GM12878 (cell line): Measurements from ENCODE around the gene HEATR9. TPM values are rescaled to one million over a fixed set of nuclear protein-coding genes. Genes with fewer than 3 reads are reported as not detected.

ENCODE experiments used
- EP300 ChIP-seq, 2 experiments: fragments of 150-350 bp in 1 of 2; IDR thresholded peaks; 2 replicates each; pipeline ENCODE4 v1.6.1; 2011 to 2012; ENCODE audit warnings: low read depth in 2 of 2, low read length in 2 of 2, borderline replicate concordance in 1 of 2, improper control_type of control experiment in 1 of 2, inconsistent platforms in 1 of 2; ENCODE audit not compliant: control insufficient read depth in 1 of 2
- HCFC1 ChIP-seq: fragments of 150-350 bp; IDR thresholded peaks from 2 replicates; pipeline ENCODE4 v1.6.1; 2014; ENCODE audit warnings: low read length
- HDAC2 ChIP-seq: fragments of 200-600 bp; sonication (generic); IDR thresholded peaks from 2 replicates; pipeline ENCODE4 v1.6.1; 2017
- NFYA ChIP-seq: IDR thresholded peaks from 2 replicates; pipeline ENCODE4 v1.6.1; 2011; ENCODE audit warnings: low read depth, mild to moderate bottlenecking, low read length, improper control_type of control experiment, borderline replicate concordance
- NRF1 ChIP-seq: conservative IDR thresholded peaks from 2 replicates; pipeline ENCODE4 v1.6.1; 2011; ENCODE audit warnings: mild to moderate bottlenecking, low read depth, low read length, improper control_type of control experiment
- PML ChIP-seq: IDR thresholded peaks from 2 replicates; pipeline ENCODE4 v1.6.1; 2012; ENCODE audit warnings: low read length, inconsistent platforms
- RAD21 ChIP-seq: IDR thresholded peaks from 2 replicates; pipeline ENCODE4 v1.6.1; 2011; ENCODE audit warnings: mild to moderate bottlenecking, low read depth, low read length, moderate library complexity; ENCODE audit not compliant: insufficient read depth
- WRNIP1 ChIP-seq: IDR thresholded peaks from 2 replicates; pipeline ENCODE4 v1.6.1; 2011; ENCODE audit warnings: low read depth, low read length, improper control_type of control experiment, borderline replicate concordance
- ZNF274 ChIP-seq: IDR thresholded peaks from one replicate; pipeline ENCODE4 v1.8.0; 2011; ENCODE audit not compliant: insufficient read length, insufficient read depth
- polyA plus RNA-seq, 11 experiments: library from polyadenylated mRNA; depleted of rRNA in 4 of 11; unstranded in 6 of 11; stranded (reverse) in 5 of 11; fragments of >200 nt; fragmentation: Nextera tagmentation in 4 of 11; fragmentation: Illumina TruSeq in 1 of 11; extraction: Ambion mirVana in 4 of 11; extraction: Trizol in 1 of 11; gene quantifications; 1 replicate in 1 of 11; 2 replicates in 10 of 11; pipeline versions ENCODE4 v1.2.1 to v1.2.3, GENCODE V29; 2011 to 2016; ENCODE audit warnings: inconsistent platforms in 2 of 11, missing spikeins in 2 of 11, low read depth in 1 of 11
- total RNA-seq, 4 experiments: library from RNA; depleted of rRNA in 3 of 4; stranded (reverse); fragments of >200 nt in 3 of 4; fragmentation: Illumina TruSeq in 1 of 4; extraction: Trizol in 1 of 4; gene quantifications; 2 replicates each; pipeline versions ENCODE4 v1.2.1 to v1.2.3, GENCODE V29; 2013 to 2021
- TF ChIP-seq, protein P1 (sequence below): fragments of 450-650 bp; formaldehyde crosslinking; IDR thresholded peaks from 2 replicates; pipeline ENCODE4 v1.5.0; 2022; ENCODE audit warnings: mild to moderate bottlenecking, missing genetic modification characterization
- TF ChIP-seq, protein P2 (sequence below): fragments of 450-650 bp; IDR thresholded peaks from 2 replicates; pipeline ENCODE4 v1.6.1; 2017; ENCODE audit warnings: mild to moderate bottlenecking
- TF ChIP-seq, protein P3 (sequence below): fragments of 450-650 bp; formaldehyde crosslinking; IDR thresholded peaks from 2 replicates; pipeline ENCODE4 v1.4.0; 2020; ENCODE audit warnings: mild to moderate bottlenecking, moderate library complexity
- TF ChIP-seq, protein P4 (sequence below): fragments of 150-350 bp; IDR thresholded peaks from 2 replicates; pipeline ENCODE4 v1.6.1; 2016; ENCODE audit warnings: low read depth, low read length

Gene HEATR9
- total and polyA plus RNA-seq, 10 of the 15 experiments (the other 5 are each of a cell fraction or from before 2014, with no cell fraction given), result 0.04 to 0.43 (median 0.13) TPM; not detected in 2

DNA sequence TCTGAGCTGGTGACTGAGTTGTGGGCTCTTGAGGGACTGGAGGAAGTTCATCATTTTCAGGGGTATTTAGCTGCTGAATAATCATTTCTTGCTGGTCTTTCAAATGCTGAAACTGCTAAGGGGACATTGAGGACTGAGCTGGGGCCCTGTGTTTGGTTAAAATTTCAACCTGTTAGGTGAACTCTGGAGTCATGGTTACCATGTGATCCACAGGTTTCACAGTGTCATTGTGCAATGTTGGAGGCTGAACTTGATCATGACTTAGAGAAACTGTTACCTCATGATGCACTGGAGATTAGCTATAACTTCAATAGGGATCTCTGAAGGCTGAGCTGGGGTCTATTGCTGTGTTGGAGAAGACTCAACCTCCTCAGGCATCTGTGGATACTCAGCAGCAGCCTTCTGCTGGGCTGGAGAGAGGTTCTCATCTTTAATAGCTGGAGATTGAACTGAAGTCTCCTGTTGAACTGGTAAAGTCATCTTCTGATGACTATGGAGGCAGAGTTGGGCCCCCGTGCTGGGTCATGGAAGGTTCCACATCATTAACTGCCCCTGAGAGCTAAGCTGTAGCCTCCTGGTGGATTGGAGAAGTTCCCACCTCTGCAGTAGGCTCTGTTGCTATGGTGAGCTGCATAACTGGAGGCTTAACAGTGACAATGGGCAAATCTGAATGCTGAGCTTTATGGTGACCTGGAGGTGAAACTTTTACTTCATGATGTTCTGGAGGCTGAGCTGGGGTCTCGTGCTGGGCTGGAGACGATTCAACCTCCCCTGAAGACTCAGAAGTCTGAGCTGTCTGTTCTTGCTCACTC is 46.7 kb upstream of the HEATR9 start (continued):
- TF ChIP-seq, protein P1, sequence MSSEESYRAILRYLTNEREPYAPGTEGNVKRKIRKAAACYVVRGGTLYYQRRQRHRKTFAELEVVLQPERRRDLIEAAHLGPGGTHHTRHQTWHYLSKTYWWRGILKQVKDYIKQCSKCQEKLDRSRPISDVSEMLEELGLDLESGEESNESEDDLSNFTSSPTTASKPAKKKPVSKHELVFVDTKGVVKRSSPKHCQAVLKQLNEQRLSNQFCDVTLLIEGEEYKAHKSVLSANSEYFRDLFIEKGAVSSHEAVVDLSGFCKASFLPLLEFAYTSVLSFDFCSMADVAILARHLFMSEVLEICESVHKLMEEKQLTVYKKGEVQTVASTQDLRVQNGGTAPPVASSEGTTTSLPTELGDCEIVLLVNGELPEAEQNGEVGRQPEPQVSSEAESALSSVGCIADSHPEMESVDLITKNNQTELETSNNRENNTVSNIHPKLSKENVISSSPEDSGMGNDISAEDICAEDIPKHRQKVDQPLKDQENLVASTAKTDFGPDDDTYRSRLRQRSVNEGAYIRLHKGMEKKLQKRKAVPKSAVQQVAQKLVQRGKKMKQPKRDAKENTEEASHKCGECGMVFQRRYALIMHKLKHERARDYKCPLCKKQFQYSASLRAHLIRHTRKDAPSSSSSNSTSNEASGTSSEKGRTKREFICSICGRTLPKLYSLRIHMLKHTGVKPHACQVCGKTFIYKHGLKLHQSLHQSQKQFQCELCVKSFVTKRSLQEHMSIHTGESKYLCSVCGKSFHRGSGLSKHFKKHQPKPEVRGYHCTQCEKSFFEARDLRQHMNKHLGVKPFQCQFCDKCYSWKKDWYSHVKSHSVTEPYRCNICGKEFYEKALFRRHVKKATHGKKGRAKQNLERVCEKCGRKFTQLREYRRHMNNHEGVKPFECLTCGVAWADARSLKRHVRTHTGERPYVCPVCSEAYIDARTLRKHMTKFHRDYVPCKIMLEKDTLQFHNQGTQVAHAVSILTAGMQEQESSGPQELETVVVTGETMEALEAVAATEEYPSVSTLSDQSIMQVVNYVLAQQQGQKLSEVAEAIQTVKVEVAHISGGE (CRISPR knock-in tag), result no peak
- no peak for TF ChIP-seq PML
- no peak for TF ChIP-seq EP300 (IDR thresholded peaks at IDR 0.05; ENCODE audit: borderline replicate concordance in 1 of 2, control insufficient read depth in 1 of 2, low read depth in 2 of 2, low read length in 2 of 2)
- no peak for TF ChIP-seq NRF1
- no peak for TF ChIP-seq NFYA
- TF ChIP-seq HCFC1, result no peak
- TF ChIP-seq WRNIP1, result no peak
- TF ChIP-seq, protein P2, sequence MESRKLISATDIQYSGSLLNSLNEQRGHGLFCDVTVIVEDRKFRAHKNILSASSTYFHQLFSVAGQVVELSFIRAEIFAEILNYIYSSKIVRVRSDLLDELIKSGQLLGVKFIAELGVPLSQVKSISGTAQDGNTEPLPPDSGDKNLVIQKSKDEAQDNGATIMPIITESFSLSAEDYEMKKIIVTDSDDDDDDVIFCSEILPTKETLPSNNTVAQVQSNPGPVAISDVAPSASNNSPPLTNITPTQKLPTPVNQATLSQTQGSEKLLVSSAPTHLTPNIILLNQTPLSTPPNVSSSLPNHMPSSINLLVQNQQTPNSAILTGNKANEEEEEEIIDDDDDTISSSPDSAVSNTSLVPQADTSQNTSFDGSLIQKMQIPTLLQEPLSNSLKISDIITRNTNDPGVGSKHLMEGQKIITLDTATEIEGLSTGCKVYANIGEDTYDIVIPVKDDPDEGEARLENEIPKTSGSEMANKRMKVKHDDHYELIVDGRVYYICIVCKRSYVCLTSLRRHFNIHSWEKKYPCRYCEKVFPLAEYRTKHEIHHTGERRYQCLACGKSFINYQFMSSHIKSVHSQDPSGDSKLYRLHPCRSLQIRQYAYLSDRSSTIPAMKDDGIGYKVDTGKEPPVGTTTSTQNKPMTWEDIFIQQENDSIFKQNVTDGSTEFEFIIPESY, result no peak
- TF ChIP-seq HDAC2, result no peak
- TF ChIP-seq, protein P3, sequence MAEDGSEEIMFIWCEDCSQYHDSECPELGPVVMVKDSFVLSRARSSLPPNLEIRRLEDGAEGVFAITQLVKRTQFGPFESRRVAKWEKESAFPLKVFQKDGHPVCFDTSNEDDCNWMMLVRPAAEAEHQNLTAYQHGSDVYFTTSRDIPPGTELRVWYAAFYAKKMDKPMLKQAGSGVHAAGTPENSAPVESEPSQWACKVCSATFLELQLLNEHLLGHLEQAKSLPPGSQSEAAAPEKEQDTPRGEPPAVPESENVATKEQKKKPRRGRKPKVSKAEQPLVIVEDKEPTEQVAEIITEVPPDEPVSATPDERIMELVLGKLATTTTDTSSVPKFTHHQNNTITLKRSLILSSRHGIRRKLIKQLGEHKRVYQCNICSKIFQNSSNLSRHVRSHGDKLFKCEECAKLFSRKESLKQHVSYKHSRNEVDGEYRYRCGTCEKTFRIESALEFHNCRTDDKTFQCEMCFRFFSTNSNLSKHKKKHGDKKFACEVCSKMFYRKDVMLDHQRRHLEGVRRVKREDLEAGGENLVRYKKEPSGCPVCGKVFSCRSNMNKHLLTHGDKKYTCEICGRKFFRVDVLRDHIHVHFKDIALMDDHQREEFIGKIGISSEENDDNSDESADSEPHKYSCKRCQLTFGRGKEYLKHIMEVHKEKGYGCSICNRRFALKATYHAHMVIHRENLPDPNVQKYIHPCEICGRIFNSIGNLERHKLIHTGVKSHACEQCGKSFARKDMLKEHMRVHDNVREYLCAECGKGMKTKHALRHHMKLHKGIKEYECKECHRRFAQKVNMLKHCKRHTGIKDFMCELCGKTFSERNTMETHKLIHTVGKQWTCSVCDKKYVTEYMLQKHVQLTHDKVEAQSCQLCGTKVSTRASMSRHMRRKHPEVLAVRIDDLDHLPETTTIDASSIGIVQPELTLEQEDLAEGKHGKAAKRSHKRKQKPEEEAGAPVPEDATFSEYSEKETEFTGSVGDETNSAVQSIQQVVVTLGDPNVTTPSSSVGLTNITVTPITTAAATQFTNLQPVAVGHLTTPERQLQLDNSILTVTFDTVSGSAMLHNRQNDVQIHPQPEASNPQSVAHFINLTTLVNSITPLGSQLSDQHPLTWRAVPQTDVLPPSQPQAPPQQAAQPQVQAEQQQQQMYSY (CRISPR knock-in tag), result no peak
- no peak for TF ChIP-seq ZNF274
- TF ChIP-seq, protein P4, sequence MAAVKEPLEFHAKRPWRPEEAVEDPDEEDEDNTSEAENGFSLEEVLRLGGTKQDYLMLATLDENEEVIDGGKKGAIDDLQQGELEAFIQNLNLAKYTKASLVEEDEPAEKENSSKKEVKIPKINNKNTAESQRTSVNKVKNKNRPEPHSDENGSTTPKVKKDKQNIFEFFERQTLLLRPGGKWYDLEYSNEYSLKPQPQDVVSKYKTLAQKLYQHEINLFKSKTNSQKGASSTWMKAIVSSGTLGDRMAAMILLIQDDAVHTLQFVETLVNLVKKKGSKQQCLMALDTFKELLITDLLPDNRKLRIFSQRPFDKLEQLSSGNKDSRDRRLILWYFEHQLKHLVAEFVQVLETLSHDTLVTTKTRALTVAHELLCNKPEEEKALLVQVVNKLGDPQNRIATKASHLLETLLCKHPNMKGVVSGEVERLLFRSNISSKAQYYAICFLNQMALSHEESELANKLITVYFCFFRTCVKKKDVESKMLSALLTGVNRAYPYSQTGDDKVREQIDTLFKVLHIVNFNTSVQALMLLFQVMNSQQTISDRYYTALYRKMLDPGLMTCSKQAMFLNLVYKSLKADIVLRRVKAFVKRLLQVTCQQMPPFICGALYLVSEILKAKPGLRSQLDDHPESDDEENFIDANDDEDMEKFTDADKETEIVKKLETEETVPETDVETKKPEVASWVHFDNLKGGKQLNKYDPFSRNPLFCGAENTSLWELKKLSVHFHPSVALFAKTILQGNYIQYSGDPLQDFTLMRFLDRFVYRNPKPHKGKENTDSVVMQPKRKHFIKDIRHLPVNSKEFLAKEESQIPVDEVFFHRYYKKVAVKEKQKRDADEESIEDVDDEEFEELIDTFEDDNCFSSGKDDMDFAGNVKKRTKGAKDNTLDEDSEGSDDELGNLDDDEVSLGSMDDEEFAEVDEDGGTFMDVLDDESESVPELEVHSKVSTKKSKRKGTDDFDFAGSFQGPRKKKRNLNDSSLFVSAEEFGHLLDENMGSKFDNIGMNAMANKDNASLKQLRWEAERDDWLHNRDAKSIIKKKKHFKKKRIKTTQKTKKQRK, result no peak
- no peak for TF ChIP-seq RAD21
